ENCODE data around the gene LRRN2. TPM values are rescaled to one million over a fixed set of nuclear protein-coding genes. Genes with fewer than 3 reads are reported as not detected.

Gene LRRN2
- total RNA-seq, 1 experiment from 2014 or later, result 5.3 TPM

- TF ChIP-seq JAZF1 (CRISPR knock-in tag; IDR thresholded peaks at IDR 0.05) (no peak), ZNF423 (CRISPR knock-in tag; IDR thresholded peaks at IDR 0.05) (no peak), ZNF396 (CRISPR knock-in tag; IDR thresholded peaks at IDR 0.05; ENCODE audit: borderline replicate concordance) (no peak), ETV6 (CRISPR knock-in tag; IDR thresholded peaks at IDR 0.05) (no peak), NFE2L1 (CRISPR knock-in tag; IDR thresholded peaks at IDR 0.05) (no peak), ESRRA (CRISPR knock-in tag; IDR thresholded peaks at IDR 0.05; ENCODE audit: borderline replicate concordance) (no peak), MXD4 (CRISPR knock-in tag; IDR thresholded peaks at IDR 0.05; ENCODE audit: borderline replicate concordance) (no peak)
- TF ChIP-seq, protein P1, sequence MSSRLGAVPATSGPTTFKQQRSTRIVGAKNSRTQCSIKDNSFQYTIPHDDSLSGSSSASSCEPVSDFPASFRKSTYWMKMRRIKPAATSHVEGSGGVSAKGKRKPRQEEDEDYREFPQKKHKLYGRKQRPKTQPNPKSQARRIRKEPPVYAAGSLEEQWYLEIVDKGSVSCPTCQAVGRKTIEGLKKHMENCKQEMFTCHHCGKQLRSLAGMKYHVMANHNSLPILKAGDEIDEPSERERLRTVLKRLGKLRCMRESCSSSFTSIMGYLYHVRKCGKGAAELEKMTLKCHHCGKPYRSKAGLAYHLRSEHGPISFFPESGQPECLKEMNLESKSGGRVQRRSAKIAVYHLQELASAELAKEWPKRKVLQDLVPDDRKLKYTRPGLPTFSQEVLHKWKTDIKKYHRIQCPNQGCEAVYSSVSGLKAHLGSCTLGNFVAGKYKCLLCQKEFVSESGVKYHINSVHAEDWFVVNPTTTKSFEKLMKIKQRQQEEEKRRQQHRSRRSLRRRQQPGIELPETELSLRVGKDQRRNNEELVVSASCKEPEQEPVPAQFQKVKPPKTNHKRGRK (CRISPR knock-in tag; IDR thresholded peaks at IDR 0.05; ENCODE audit: borderline replicate concordance), result no peak
- TF ChIP-seq, protein P2, sequence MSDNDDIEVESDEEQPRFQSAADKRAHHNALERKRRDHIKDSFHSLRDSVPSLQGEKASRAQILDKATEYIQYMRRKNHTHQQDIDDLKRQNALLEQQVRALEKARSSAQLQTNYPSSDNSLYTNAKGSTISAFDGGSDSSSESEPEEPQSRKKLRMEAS (CRISPR knock-in tag; IDR thresholded peaks at IDR 0.05), result no peak
- TF ChIP-seq, protein P3, sequence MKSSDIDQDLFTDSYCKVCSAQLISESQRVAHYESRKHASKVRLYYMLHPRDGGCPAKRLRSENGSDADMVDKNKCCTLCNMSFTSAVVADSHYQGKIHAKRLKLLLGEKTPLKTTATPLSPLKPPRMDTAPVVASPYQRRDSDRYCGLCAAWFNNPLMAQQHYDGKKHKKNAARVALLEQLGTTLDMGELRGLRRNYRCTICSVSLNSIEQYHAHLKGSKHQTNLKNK (CRISPR knock-in tag; IDR thresholded peaks at IDR 0.05), result no peak
Observed at GRCh38 chr1:204721373-204722055, 36.0 kb upstream of the LRRN2 start (continued).

DNA sequence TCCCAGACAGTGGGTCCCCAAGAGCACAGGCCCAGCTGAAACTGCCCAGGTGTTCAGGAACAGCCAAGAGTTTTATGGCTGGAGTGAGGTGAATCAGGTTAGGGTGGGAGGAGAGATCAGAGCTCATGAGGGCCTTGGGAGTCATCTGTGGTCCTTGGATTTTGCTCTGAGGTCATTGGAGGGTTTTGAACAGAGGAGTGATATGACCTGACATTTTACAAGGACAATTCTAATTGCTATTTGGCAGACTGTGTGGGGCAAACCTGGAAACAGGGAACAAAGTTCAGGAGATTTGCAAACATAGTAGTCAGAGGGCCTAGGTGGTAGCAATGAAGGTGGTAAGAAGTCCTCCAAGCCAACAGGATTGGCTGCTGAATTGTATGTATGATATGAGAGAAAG is 31.1 kb upstream of the LRRN2 start:
- no peak overlapping the region for H3K27ac Mint-ChIP-seq
- peaks cover 52% of the 10 kb centered on the region for H3K4me1 Mint-ChIP-seq
- no peak overlapping the region for H3K4me3 Mint-ChIP-seq
- no peaks in the 10 kb centered on the region for H3K36me3 Mint-ChIP-seq
- no peak for TF ChIP-seq NR2C2 (CRISPR knock-in tag; IDR thresholded peaks at IDR 0.05)
- TF ChIP-seq ATF3 (CRISPR knock-in tag; conservative IDR thresholded peaks at IDR 0.05), result no peak
- no peak for TF ChIP-seq EMX1 (CRISPR knock-in tag; IDR thresholded peaks at IDR 0.05)
- TF ChIP-seq SOX15 (CRISPR knock-in tag; IDR thresholded peaks at IDR 0.05), result no peak
- no peak for TF ChIP-seq RELA (CRISPR knock-in tag; IDR thresholded peaks at IDR 0.05; ENCODE audit: borderline replicate concordance)
- POLR2A ChIA-PET, result no interaction called here
- H3K27me3 Mint-ChIP-seq (ENCODE audit: low read depth), result peaks cover 91% of the 10 kb centered on the region
- ATAC-seq (no peak), DNase-seq (ENCODE audit: low spot score) (no peak)
- CTCF ChIA-PET, result interaction anchor here (2.9 kb wide), 1 partner anchor 47 kb away, joined by 48 read pairs; no protein-coding TSS in a partner anchor
- peaks cover 3% of the 10 kb centered on the region; the same call in 1 of the 2 replicates for H3K9me3 Mint-ChIP-seq

GRCh38 chr1:204714861-204715511 is 29.4 kb upstream of the LRRN2 start:
- H3K27me3 Mint-ChIP-seq (ENCODE audit: low read depth), result peaks cover 94% of the 10 kb centered on the region
- peaks cover 1% of the 10 kb centered on the region; the same call in 1 of the 2 replicates for H3K9me3 Mint-ChIP-seq
- POLR2A ChIA-PET, result no interaction called here
- no peaks in the 10 kb centered on the region for H3K36me3 Mint-ChIP-seq
- peak; percentile 55 for ATAC-seq
- peak overlapping the region; percentile 86 for H3K27ac Mint-ChIP-seq
- peak overlapping the region; percentile 50 for H3K4me3 Mint-ChIP-seq
- DNase-seq (ENCODE audit: low spot score), result peak; percentile 68
- peaks cover 66% of the 10 kb centered on the region for H3K4me1 Mint-ChIP-seq
- CTCF ChIA-PET, result interaction anchor here (0.7 to 7.0 kb wide), 28 partner anchors 8 to 347 kb away, joined by 3 to 73 read pairs (median 5); no protein-coding TSS in a partner anchor
- TF ChIP-seq TEAD1 (CRISPR knock-in tag; IDR thresholded peaks at IDR 0.05) (0 out of 2 replicates have a peak, but pooled peaks have one; percentile 52), NFYB (CRISPR knock-in tag; conservative IDR thresholded peaks at IDR 0.05; ENCODE audit: low read depth) (no peak), ETV6 (CRISPR knock-in tag; IDR thresholded peaks at IDR 0.05) (peak; percentile 80), ZNF281 (CRISPR knock-in tag; IDR thresholded peaks at IDR 0.05) (no peak), ATF3 (CRISPR knock-in tag; conservative IDR thresholded peaks at IDR 0.05) (no peak), ZNF138 (CRISPR knock-in tag; conservative IDR thresholded peaks at IDR 0.05) (no peak), E2F5 (CRISPR knock-in tag; IDR thresholded peaks at IDR 0.05) (no peak), SP1 (CRISPR knock-in tag; conservative IDR thresholded peaks at IDR 0.05) (no peak)
- TF ChIP-seq, protein P2 (CRISPR knock-in tag; IDR thresholded peaks at IDR 0.05), result 0 out of 2 replicates have a peak, but pooled peaks have one; percentile 27
- TF ChIP-seq, protein P4, sequence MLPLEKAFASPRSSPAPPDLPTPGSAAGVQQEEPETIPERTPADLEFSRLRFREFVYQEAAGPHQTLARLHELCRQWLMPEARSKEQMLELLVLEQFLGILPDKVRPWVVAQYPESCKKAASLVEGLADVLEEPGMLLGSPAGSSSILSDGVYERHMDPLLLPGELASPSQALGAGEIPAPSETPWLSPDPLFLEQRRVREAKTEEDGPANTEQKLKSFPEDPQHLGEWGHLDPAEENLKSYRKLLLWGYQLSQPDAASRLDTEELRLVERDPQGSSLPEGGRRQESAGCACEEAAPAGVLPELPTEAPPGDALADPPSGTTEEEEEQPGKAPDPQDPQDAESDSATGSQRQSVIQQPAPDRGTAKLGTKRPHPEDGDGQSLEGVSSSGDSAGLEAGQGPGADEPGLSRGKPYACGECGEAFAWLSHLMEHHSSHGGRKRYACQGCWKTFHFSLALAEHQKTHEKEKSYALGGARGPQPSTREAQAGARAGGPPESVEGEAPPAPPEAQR (CRISPR knock-in tag; IDR thresholded peaks at IDR 0.05), result no peak

Data from WTC11 (cell line).